Sciatic nerve (tissue), 2 donors: ENCODE measurements around the gene IHH. TPM values are rescaled to one million over a fixed set of nuclear protein-coding genes. Genes with fewer than 3 reads are reported as not detected.
A peak's percentile ranks its signal among the peaks of the same experiment; 100 is the strongest.

Experiments used
- ATAC-seq: fragments of 200-7000 bp; cut with Tn5 transposase; one replicate; pipeline ENCODE4 v1.9.1; 2020; ENCODE audit warnings: mild to moderate bottlenecking, moderate library complexity
- DNase-seq: peaks from one replicate; pipeline ENCODE4 v3.0.0-alpha.2; 2020; ENCODE audit warnings: low spot score
- intact Hi-C: fragments of 100-400 bp; cut with DNase I; formaldehyde crosslinking; loops from one replicate; pipeline ENCODE4 v1.14.2; 2022
- total RNA-seq: library from RNA; stranded (reverse); fragmentation: NEBNext Ultra II Directional; extraction: Animal tissue kit (Norgen Biotek cat#: 25700); gene quantifications from one replicate; pipeline ENCODE4 v1.2.1, GENCODE V29; 2021
- donor health status: DM: no; HTN: no; CAD: no.
- donor health status: DM: no; HTN: no; CAD: no.

The IHH gene
- total RNA-seq, 1 donor from 2014 or later = 0.22 TPM

DNA sequence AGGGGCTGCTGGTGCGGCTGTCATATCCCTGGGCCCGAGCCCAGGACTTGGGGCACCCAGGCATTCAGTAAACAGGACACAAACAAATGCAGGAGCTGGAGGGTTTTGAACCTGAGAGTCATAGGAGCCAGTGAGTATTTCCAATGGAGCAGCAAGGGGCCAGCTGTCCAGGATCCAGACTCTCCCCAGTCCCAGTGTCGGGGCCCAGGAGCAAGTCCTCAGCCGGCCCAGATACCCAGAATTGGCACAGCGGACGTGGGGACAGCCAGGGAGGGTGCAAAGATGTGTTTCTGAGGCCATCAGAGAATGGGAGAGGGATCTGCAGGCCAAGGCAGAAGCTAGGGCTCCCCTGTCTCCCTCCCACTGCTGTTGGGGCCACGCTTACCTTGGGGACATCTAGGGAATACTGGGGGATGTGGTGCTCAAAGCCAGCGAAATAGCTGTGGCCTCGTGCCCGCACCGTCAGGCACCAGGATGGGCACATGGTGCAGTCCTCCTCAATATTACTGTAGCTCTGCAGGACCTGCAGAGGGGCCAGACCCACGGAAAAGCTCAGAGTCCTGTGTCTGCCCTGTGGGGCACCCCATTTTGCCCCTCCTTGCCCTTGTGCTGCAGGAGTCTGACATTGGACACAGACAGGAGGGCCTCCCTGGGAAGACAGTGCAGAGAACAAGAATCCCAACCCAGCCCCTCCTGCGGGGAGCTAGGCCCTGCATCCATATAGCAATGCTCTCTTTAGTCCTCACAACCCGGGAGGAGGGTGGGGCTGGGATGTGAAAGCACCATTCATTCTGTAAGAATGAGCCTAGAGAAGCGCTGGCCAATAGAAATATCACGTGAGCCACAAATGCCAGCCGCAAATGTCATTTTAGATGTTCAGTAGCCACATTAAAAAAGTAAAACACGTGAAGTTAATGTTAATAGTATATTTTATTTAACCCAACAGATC lies 34.8 kb downstream of the IHH start:
- ATAC-seq (peak; percentile 28), DNase-seq (no peak)
- intact Hi-C loops = no loop called here

DNA sequence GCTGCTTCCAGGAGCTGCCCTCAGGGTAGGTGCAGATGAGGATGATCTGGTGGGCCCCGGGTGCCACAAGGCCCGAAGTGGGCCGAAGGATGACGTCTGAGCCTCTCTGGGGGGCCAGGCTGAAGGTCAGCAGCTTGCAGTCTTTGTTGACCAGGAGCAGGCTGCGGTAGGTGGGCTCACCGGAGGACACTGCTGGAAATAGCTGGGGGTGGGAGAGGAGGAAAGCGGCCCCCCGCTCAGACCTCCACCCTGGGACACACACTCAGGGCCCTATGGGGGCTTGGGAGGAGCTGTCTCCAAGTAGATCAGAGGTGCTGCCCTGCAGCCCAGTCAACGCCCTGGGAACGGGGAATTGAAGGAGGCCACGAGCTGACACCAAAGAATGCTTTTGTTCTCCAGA lies 36.7 kb downstream of the IHH start:
- ATAC-seq (no peak), DNase-seq (no peak)
- intact Hi-C loops = no loop called here

GRCh38 chr2:219023045-219023605 lies 37.6 kb downstream of the IHH start:
- ATAC-seq (no peak), DNase-seq (no peak)
- intact Hi-C loops = no loop called here

- ATAC-seq = no peak
- no peak for DNase-seq
- intact Hi-C loops = no loop called here
Measured at GRCh38 chr2:219022616-219023015, 38.1 kb downstream of the IHH start.

GRCh38 chr2:219022041-219022440 lies 38.7 kb downstream of the IHH start:
- no peak for DNase-seq
- intact Hi-C loops = no loop called here
- ATAC-seq = no peak

DNA sequence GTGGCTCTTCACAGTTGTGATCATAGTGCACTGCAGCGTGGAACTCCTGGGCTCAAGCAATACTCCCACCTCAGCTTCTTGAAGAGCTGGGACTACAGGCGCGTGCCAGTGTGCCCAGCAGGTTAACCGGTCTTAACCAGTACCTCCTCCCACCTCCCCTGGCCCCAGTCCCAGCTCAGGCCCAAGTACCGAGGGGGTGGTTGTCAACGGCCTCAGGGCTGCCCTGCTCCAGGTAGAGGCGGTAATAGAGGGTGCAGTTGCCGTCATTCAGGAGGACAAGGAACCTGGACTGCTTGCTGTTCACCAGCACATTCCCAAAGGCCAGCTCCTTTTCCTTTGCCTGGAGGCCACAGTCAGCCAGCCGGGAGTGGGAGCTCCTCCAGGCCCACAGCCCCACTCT lies 39.1 kb downstream of the IHH start:
- DNase-seq = no peak
- ATAC-seq = no peak
- intact Hi-C loops = no loop called here

GRCh38 chr2:219020604-219021365 lies 39.9 kb downstream of the IHH start:
- ATAC-seq (no peak), DNase-seq (no peak)
- intact Hi-C loops = no loop called here

DNA sequence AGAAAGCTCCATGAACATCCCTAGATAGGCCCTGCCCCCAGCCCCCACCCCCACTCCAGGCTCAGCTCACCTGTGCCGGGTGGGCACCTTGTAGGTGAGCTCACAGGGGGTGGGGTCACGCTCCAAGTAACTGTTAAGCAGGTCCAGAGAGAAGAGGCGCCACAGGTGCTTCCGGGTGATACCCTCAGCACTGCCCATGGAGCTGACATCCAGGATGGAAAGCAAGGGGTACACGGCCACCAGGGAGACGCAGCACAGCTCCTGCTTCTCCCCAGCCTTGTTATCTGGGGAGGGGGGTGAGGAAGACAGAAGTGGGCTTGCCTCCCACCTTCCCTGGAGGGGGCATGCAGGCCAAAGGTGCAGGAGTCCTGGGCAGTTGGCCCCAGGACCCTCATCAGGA lies 41.3 kb downstream of the IHH start:
- ATAC-seq (no peak), DNase-seq (no peak)
- intact Hi-C loops = no loop called here

- DNase-seq = no peak
- no peak for ATAC-seq
- intact Hi-C loops = no loop called here
Measured at GRCh38 chr2:219018726-219019125, 42.0 kb downstream of the IHH start.

DNA sequence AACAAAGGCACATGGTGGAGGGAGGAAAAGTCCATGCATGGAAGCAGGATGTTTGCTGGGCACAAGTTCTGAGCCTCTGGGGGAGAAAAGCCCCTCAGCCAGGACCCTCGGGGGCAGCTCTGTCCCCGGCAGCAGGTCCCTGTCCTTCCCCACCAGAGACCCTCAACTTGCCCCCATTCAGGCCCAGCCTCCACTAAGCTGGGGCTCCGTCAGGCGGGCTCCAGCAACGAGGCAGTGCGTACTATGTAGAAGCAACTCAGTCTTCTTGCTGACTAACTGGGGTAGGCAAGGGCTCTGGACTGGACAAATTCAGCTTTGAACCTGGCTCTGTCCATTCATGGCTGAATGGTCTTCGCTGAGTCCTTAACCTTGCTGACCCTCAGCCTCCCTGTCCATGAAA lies 42.4 kb downstream of the IHH start:
- intact Hi-C loops = no loop called here
- DNase-seq (no peak), ATAC-seq (no peak)

GRCh38 chr2:219017201-219017931 lies 43.4 kb downstream of the IHH start:
- ATAC-seq (no peak), DNase-seq (no peak)
- intact Hi-C loops = no loop called here

DNA sequence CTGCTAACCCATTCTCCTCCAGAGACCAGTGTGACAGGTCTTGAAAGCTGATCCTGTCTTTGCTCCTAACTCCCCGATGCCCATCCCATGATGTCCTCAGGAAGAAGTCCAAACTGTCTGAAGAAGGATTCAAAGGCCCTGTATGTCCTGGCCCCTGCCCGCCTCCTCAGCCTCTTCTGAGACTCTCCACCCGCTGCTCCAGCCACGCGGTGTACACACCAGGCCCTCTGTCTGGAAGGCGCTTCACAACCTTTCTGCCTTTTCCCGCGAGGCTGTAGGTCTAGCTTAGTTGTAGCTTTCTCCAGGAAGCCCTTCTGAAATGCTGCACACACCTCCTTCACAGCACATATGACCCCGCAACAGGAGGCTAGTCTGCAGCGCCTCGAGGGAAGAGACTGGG lies 44.0 kb downstream of the IHH start:
- intact Hi-C loops = no loop called here
- no peak for DNase-seq
- ATAC-seq = no peak

GRCh38 chr2:219010873-219011272 lies 49.8 kb downstream of the IHH start:
- ATAC-seq (no peak), DNase-seq (no peak)
- intact Hi-C loops = no loop called here

- intact Hi-C loops = no loop called here
- DNase-seq (no peak), ATAC-seq (peak; percentile 24)
Measured at GRCh38 chr2:219010162-219010756, 50.5 kb downstream of the IHH start.

- DNase-seq = no peak
- intact Hi-C loops = no loop called here
- no peak for ATAC-seq
Measured at GRCh38 chr2:219009294-219009693, 51.4 kb downstream of the IHH start.
